HG02973 (cell line): ENCODE results near the gene HBS1L.

Source experiments
- ATAC-seq: cut with Tn5 transposase; IDR thresholded peaks from one replicate; pipeline ENCODE4 v1.9.1; 2021; ENCODE audit warnings: moderate library complexity; ENCODE audit not compliant: unreplicated experiment

HBS1L gene

GRCh38 chr6:135054569-135055498, at the start of gene HBS1L:
Gene HBS1L, minus strand, starts transcription at chr6:135054822. Its CDS starts 131 bp downstream, at chr6:135054691.
- ATAC-seq, result peak; percentile 96

- no peak for ATAC-seq
Measured at GRCh38 chr6:135104199-135104598, 49.6 kb upstream of the HBS1L start.

GRCh38 chr6:135102191-135102590, 47.6 kb upstream of the HBS1L start:
- ATAC-seq, result no peak

GRCh38 chr6:135097172-135097571, 42.5 kb upstream of the HBS1L start:
- ATAC-seq, result no peak

- no peak for ATAC-seq
Measured at GRCh38 chr6:135096403-135097130, 41.9 kb upstream of the HBS1L start.

- ATAC-seq, result no peak
Measured at GRCh38 chr6:135095716-135096115, 41.1 kb upstream of the HBS1L start.

GRCh38 chr6:135094403-135094821, 39.8 kb upstream of the HBS1L start:
- ATAC-seq, result peak; percentile 62

- no peak for ATAC-seq
Measured at GRCh38 chr6:135093578-135093977, 39.0 kb upstream of the HBS1L start.

GRCh38 chr6:135092724-135093123, 38.1 kb upstream of the HBS1L start:
- ATAC-seq, result no peak

- no peak for ATAC-seq
Measured at GRCh38 chr6:135090819-135091218, 36.2 kb upstream of the HBS1L start.

- no peak for ATAC-seq
Measured at GRCh38 chr6:135089901-135090300, 35.3 kb upstream of the HBS1L start.

- peak; percentile 71 for ATAC-seq
Measured at GRCh38 chr6:135088818-135089809, 34.5 kb upstream of the HBS1L start.

- peak; percentile 3 for ATAC-seq
Measured at GRCh38 chr6:135088281-135088680, 33.7 kb upstream of the HBS1L start.

GRCh38 chr6:135087803-135088202, 33.2 kb upstream of the HBS1L start:
- ATAC-seq, result no peak

- no peak for ATAC-seq
Measured at GRCh38 chr6:135087403-135087802, 32.8 kb upstream of the HBS1L start.

- no peak for ATAC-seq
Measured at GRCh38 chr6:135086414-135086764, 31.8 kb upstream of the HBS1L start.

GRCh38 chr6:135085700-135086413, 31.2 kb upstream of the HBS1L start:
- no peak for ATAC-seq

GRCh38 chr6:135084916-135085269, 30.3 kb upstream of the HBS1L start:
- no peak for ATAC-seq

- ATAC-seq, result no peak
Measured at GRCh38 chr6:135084001-135084915, 29.6 kb upstream of the HBS1L start.
